Stimulated activated CD4-positive, alpha-beta T cell treated with anti-CD3 and anti-CD28 coated beads, TNF-alpha, amount 100 ng/mL, for 48 hours (primary cell): ENCODE measurements around the gene HBB.
"Not testable (repeated sequence)": the region's sequence is repeated elsewhere in the genome, so short reads cannot be mapped to it uniquely, and the experiment has no call there.

Source experiments
- DNase-seq, 3 donors: peaks; one replicate each; pipeline ENCODE4 v3.0.0-alpha.2; 2020; ENCODE audit warnings: low read depth in 3 of 3

The HBB gene

GRCh38 chr11:5226732-5227310, at the start of gene HBB:
Gene HBB (minus strand): TSS chr11:5227071. CDS start chr11:5227021, 50 bp downstream.
- no peak for DNase-seq

- DNase-seq: no peak
These were observed 48.7 kb upstream of the HBB start for GRCh38 chr11:5275369-5276110.

GRCh38 chr11:5274395-5274794, 47.5 kb upstream of the HBB start:
- DNase-seq: no peak

- no peak for DNase-seq
These were observed 45.6 kb upstream of the HBB start for GRCh38 chr11:5272395-5273017.

- DNase-seq: no peak
These were observed 42.9 kb upstream of the HBB start, which contains the start of gene HBE1 for GRCh38 chr11:5269715-5270147. Gene HBE1 (minus strand): TSS chr11:5269945. CDS start chr11:5269890, 55 bp downstream.

GRCh38 chr11:5267033-5267563, 40.2 kb upstream of the HBB start:
- DNase-seq: no peak

GRCh38 chr11:5266609-5267008, 39.7 kb upstream of the HBB start:
- DNase-seq: no peak

GRCh38 chr11:5265832-5266231, 39.0 kb upstream of the HBB start:
- no peak for DNase-seq

- no peak for DNase-seq
These were observed 31.8 kb upstream of the HBB start for GRCh38 chr11:5258543-5259262.

- DNase-seq: no peak
These were observed 30.4 kb upstream of the HBB start for GRCh38 chr11:5257296-5257695.

GRCh38 chr11:5254646-5255413, 28.0 kb upstream of the HBB start, which contains the start of gene HBG2:
Gene HBG2 (minus strand): TSS chr11:5254781. CDS start chr11:5254728, 53 bp downstream.
- DNase-seq: not testable (repeated sequence)

- not testable (repeated sequence) for DNase-seq
These were observed 27.2 kb upstream of the HBB start for GRCh38 chr11:5254023-5254422.

- DNase-seq: not testable (repeated sequence)
These were observed 26.6 kb upstream of the HBB start for GRCh38 chr11:5253440-5253839.

- no peak for DNase-seq
These were observed 26.0 kb upstream of the HBB start for GRCh38 chr11:5252919-5253265.

GRCh38 chr11:5252192-5252918, 25.5 kb upstream of the HBB start:
- DNase-seq: no peak

GRCh38 chr11:5251746-5252145, 24.9 kb upstream of the HBB start:
- no peak for DNase-seq

GRCh38 chr11:5250543-5251204, 23.8 kb upstream of the HBB start:
- DNase-seq: no peak

GRCh38 chr11:5249807-5250396, 23.0 kb upstream of the HBB start, which contains the start of gene HBG1:
Gene HBG1 (minus strand): TSS chr11:5249857. CDS start chr11:5249804, 53 bp downstream.
- DNase-seq: not testable (repeated sequence)

- not testable (repeated sequence) for DNase-seq
These were observed 21.6 kb upstream of the HBB start for GRCh38 chr11:5248498-5248897.
